Prostate gland (tissue), 2 donors: ENCODE measurements around the gene CUL1.

Experiments
- POLR2A ChIP-seq: fragments of 450-650 bp; IDR thresholded peaks from one replicate; pipeline ENCODE4 v1.6.1; 2016; ENCODE audit warnings: antibody characterized with exemption, mild to moderate bottlenecking
- POLR2AphosphoS5 ChIP-seq: sonication (generic); formaldehyde crosslinking; IDR thresholded peaks from one replicate; pipeline ENCODE4 v1.6.1; 2017; ENCODE audit warnings: antibody characterized with exemption
- TF ChIP-seq, protein P1 (sequence below), 4 experiments: fragments of 200-600 bp in 2 of 4; fragments of 450-650 bp in 2 of 4; sonication (generic) in 2 of 4; IDR thresholded peaks; 1 replicate in 3 of 4; 2 replicates in 1 of 4; pipeline ENCODE4 v1.5.1; 2016 to 2019; ENCODE audit warnings: antibody characterized with exemption in 4 of 4, mild to moderate bottlenecking in 2 of 4, moderate library complexity in 2 of 4

- TF ChIP-seq, protein P1, sequence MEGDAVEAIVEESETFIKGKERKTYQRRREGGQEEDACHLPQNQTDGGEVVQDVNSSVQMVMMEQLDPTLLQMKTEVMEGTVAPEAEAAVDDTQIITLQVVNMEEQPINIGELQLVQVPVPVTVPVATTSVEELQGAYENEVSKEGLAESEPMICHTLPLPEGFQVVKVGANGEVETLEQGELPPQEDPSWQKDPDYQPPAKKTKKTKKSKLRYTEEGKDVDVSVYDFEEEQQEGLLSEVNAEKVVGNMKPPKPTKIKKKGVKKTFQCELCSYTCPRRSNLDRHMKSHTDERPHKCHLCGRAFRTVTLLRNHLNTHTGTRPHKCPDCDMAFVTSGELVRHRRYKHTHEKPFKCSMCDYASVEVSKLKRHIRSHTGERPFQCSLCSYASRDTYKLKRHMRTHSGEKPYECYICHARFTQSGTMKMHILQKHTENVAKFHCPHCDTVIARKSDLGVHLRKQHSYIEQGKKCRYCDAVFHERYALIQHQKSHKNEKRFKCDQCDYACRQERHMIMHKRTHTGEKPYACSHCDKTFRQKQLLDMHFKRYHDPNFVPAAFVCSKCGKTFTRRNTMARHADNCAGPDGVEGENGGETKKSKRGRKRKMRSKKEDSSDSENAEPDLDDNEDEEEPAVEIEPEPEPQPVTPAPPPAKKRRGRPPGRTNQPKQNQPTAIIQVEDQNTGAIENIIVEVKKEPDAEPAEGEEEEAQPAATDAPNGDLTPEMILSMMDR (IDR thresholded peaks at IDR 0.05), result no peak
- TF ChIP-seq POLR2AphosphoS5 (no peak), POLR2A (no peak)
Observed at GRCh38 chr7:148726385-148726784, 27.7 kb downstream of the CUL1 start.
